ENCODE data around the gene JADE1. TPM values are rescaled to one million over a fixed set of nuclear protein-coding genes. Genes with fewer than 3 reads are reported as not detected.
A peak's percentile ranks its signal among the peaks of the same experiment; 100 is the strongest.

JADE1 gene
- total RNA-seq, 5 donors from 2014 or later (not counting 1 experiment from before 2014, with no cell fraction given): 51.3 to 63.0 (median 56.6) TPM

GRCh38 chr4:128810331-128810870, 901 bp downstream of the JADE1 start:
- 0% methylated on average over 8 of the region's 16 CpGs for WGBS (ENCODE audit: insufficient coverage)
- no peak for ATAC-seq (replicated peaks in 1 of 4)
- peak overlapping the region; percentile 79 to 96 for H3K4me3 ChIP-seq (ENCODE audit: control insufficient read depth in 1 of 2, extremely low read depth in 1 of 2, low read length in 1 of 2)
- H3K27me3 ChIP-seq (replicated peaks in 1 of 2; ENCODE audit: control insufficient read depth in 2 of 2, extremely low read depth in 1 of 2, insufficient read depth in 2 of 2, low read length in 1 of 2): no peaks in the 10 kb centered on the region
- peaks cover 8 to 13% of the 10 kb centered on the region in 2 experiments for H3K4me1 ChIP-seq (ENCODE audit: control insufficient read depth in 1 of 2, extremely low read depth in 1 of 2, insufficient read depth in 2 of 2, low read length in 2 of 2)
- peaks cover 20 to 25% (median 24%) of the 10 kb centered on the region in 3 donors for H3K4me1 Mint-ChIP-seq
- no peaks in the 10 kb centered on the region for H3K9me3 ChIP-seq
- H3K27me3 Mint-ChIP-seq: no peaks in the 10 kb centered on the region
- POLR2A ChIA-PET: interaction anchor here (0.7 to 1.0 kb wide), 3 partner anchors 14 to 351 kb away, joined by 4 to 13 read pairs (median 12); no protein-coding TSS in a partner anchor
- H3K36me3 ChIP-seq (ENCODE audit: control insufficient read depth in 2 of 2, extremely low read depth in 1 of 2, insufficient read depth in 1 of 2, low read length in 1 of 2): no peaks in the 10 kb centered on the region
- peak overlapping the region; percentile 96 to 100 (median 96) for H3K4me3 Mint-ChIP-seq
- no peaks in the 10 kb centered on the region for H3K9me3 Mint-ChIP-seq
- peak in 22 of 35 experiments; percentile 4 to 60 (median 15) for DNase-seq
- H3K27ac Mint-ChIP-seq: peak overlapping the region; percentile 97 to 98
- peak overlapping the region; percentile 91 for H3K27ac ChIP-seq (ENCODE audit: low read length)
- no peaks in the 10 kb centered on the region for H3K36me3 Mint-ChIP-seq
- CTCF ChIA-PET: interaction anchor here (0.7 to 1.6 kb wide), 6 partner anchors 8 to 339 kb away, joined by 3 to 9 read pairs (median 4); no protein-coding TSS in a partner anchor

GRCh38 chr4:128810871-128811570, 1.5 kb downstream of the JADE1 start:
- H3K27me3 ChIP-seq (replicated peaks in 1 of 2; ENCODE audit: control insufficient read depth in 2 of 2, extremely low read depth in 1 of 2, insufficient read depth in 2 of 2, low read length in 1 of 2): no peaks in the 10 kb centered on the region
- Mint-ChIP-seq H3K4me1 (peaks cover 27 to 31% (median 30%) of the 10 kb centered on the region in 3 donors), H3K27ac (peak overlapping the region; percentile 97 to 98), H3K27me3 (no peaks in the 10 kb centered on the region), H3K36me3 (no peaks in the 10 kb centered on the region), H3K4me3 (peak overlapping the region; percentile 96 to 100 (median 96)), H3K9me3 (no peaks in the 10 kb centered on the region)
- H3K27ac ChIP-seq (ENCODE audit: low read length): peak overlapping the region; percentile 68
- no peaks in the 10 kb centered on the region for H3K9me3 ChIP-seq
- peak; percentile 58 to 62 (median 60) for ATAC-seq (replicated peaks in 1 of 4)
- ChIA-PET POLR2A (interaction anchor here (0.7 to 1.0 kb wide), 2 partner anchors 285 to 753 kb away, joined by 3 to 4 read pairs; partner anchors contain the start of gene C4orf33 (in 1 of the 2)), CTCF (interaction anchor here in 1 of 2 donors (1.2 to 1.8 kb wide), 2 partner anchors 28 to 44 kb away, joined by 3 to 6 read pairs; no protein-coding TSS in a partner anchor)
- DNase-seq: peak; percentile 70 to 88 (median 80)
- H3K36me3 ChIP-seq (ENCODE audit: control insufficient read depth in 2 of 2, extremely low read depth in 1 of 2, insufficient read depth in 1 of 2, low read length in 1 of 2): no peaks in the 10 kb centered on the region
- WGBS (ENCODE audit: insufficient coverage): 0% methylated on average over 37 of the region's 50 CpGs
- peak overlapping the region; percentile 79 to 85 for H3K4me3 ChIP-seq (ENCODE audit: control insufficient read depth in 1 of 2, extremely low read depth in 1 of 2, low read length in 1 of 2)
- H3K4me1 ChIP-seq (ENCODE audit: control insufficient read depth in 1 of 2, extremely low read depth in 1 of 2, insufficient read depth in 2 of 2, low read length in 2 of 2): peaks cover 8 to 13% of the 10 kb centered on the region in 2 experiments

GRCh38 chr4:128811571-128812441, 2.3 kb downstream of the JADE1 start:
- Mint-ChIP-seq H3K36me3 (no peaks in the 10 kb centered on the region), H3K4me3 (peak overlapping the region; percentile 86 to 100 (median 96)), H3K27ac (peak overlapping the region; percentile 77 to 79), H3K9me3 (no peaks in the 10 kb centered on the region), H3K4me1 (peaks cover 35 to 39% (median 38%) of the 10 kb centered on the region in 3 donors), H3K27me3 (no peaks in the 10 kb centered on the region)
- Histone ChIP-seq H3K9me3 (no peaks in the 10 kb centered on the region), H3K27ac (ENCODE audit: low read length) (peak overlapping the region; percentile 68), H3K27me3 (replicated peaks in 1 of 2; ENCODE audit: control insufficient read depth in 2 of 2, extremely low read depth in 1 of 2, insufficient read depth in 2 of 2, low read length in 1 of 2) (no peaks in the 10 kb centered on the region), H3K36me3 (ENCODE audit: control insufficient read depth in 2 of 2, extremely low read depth in 1 of 2, insufficient read depth in 1 of 2, low read length in 1 of 2) (no peaks in the 10 kb centered on the region), H3K4me3 (ENCODE audit: control insufficient read depth in 1 of 2, extremely low read depth in 1 of 2, low read length in 1 of 2) (peak overlapping the region; percentile 79 to 86), H3K4me1 (ENCODE audit: control insufficient read depth in 1 of 2, extremely low read depth in 1 of 2, insufficient read depth in 2 of 2, low read length in 2 of 2) (peaks cover 11 to 13% of the 10 kb centered on the region in 2 experiments)
- peak; percentile 45 to 84 (median 71) for DNase-seq
- WGBS (ENCODE audit: insufficient coverage): under 1% methylated on average over 115 of the region's 123 CpGs
- ATAC-seq (replicated peaks in 1 of 4): peak; percentile 36 to 48 (median 44)
- ChIA-PET POLR2A (interaction anchor here (0.6 to 1.8 kb wide), 7 partner anchors 9 to 754 kb away, joined by 3 to 5 read pairs (median 4); partner anchors contain the start of genes C4orf33 (in 1 of the 2) and PGRMC2 (in 1 of the 2)), CTCF (interaction anchor here (0.5 to 1.8 kb wide), 8 partner anchors 29 to 187 kb away, joined by 3 to 10 read pairs (median 5); no protein-coding TSS in a partner anchor)

DNA sequence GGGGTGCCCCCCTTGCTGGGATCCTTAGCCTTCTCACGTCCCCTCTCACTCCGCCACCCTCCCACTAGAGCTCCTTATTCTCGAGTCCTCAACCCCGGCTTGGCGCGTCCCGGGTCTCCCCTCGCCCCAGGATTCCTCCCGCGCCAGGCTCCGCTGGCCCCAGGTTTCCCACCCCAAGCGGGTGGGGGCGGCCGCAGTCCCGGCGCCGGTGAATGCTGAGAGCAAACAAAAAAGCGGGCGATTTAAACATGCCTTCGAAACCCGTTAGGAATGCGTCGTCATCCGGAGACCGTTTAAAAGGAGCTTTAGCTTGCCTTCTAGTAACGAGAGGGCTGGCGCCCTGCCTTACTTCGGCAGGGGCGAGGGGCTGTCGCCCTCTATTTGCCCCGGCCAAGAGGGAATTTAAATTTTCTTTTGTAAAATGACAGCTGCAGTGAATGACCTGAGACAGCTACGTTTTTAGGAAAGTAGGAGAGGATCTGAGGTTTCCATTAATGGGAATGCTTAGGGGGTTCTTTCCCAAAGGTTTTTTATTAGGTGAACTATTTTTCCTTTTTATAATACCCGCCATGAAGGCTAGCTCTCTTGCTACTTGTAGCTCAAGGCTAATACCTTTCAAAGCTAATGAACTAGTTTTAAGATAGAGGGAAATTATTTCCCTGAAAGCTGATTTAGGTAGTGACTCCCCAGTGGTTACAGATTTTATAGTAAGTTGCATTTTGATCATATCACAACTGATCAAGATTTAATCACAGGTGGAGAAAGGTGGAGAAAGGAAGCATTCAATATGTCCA, 3.1 kb downstream of the JADE1 start:
- Mint-ChIP-seq H3K27ac (peak overlapping the region; percentile 9 to 38), H3K27me3 (no peaks in the 10 kb centered on the region), H3K4me3 (peak overlapping the region; percentile 73 to 96 (median 77)), H3K9me3 (no peaks in the 10 kb centered on the region), H3K4me1 (peaks cover 37 to 45% (median 44%) of the 10 kb centered on the region in 3 donors), H3K36me3 (no peaks in the 10 kb centered on the region)
- peaks cover 0 to 2% of the 10 kb centered on the region in 2 donors for H3K36me3 ChIP-seq (ENCODE audit: control insufficient read depth in 2 of 2, extremely low read depth in 1 of 2, insufficient read depth in 1 of 2, low read length in 1 of 2)
- CTCF ChIA-PET: interaction anchor here (0.5 to 1.8 kb wide), 11 partner anchors 15 to 188 kb away, joined by 3 to 10 read pairs (median 4); no protein-coding TSS in a partner anchor
- ATAC-seq (replicated peaks in 1 of 4) (no peak), DNase-seq (peak in 11 of 35 experiments; percentile 5 to 57 (median 16))
- H3K27ac ChIP-seq (ENCODE audit: low read length): peak overlapping the region; percentile 61
- no peaks in the 10 kb centered on the region for H3K27me3 ChIP-seq (replicated peaks in 1 of 2; ENCODE audit: control insufficient read depth in 2 of 2, extremely low read depth in 1 of 2, insufficient read depth in 2 of 2, low read length in 1 of 2)
- peaks cover 11 to 16% of the 10 kb centered on the region in 2 experiments for H3K4me1 ChIP-seq (ENCODE audit: control insufficient read depth in 1 of 2, extremely low read depth in 1 of 2, insufficient read depth in 2 of 2, low read length in 2 of 2)
- POLR2A ChIA-PET: interaction anchor here (0.6 to 1.8 kb wide), 7 partner anchors 8 to 525 kb away, joined by 3 to 5 read pairs (median 4); partner anchors contain the start of gene PGRMC2 (in 1 of the 2)
- peak overlapping the region; percentile 79 to 86 for H3K4me3 ChIP-seq (ENCODE audit: control insufficient read depth in 1 of 2, extremely low read depth in 1 of 2, low read length in 1 of 2)
- under 1% methylated on average over 31 of the region's 33 CpGs for WGBS (ENCODE audit: insufficient coverage)
- no peaks in the 10 kb centered on the region for H3K9me3 ChIP-seq

GRCh38 chr4:128813965-128814364, 4.5 kb downstream of the JADE1 start:
- Histone ChIP-seq H3K4me1 (ENCODE audit: control insufficient read depth in 1 of 2, extremely low read depth in 1 of 2, insufficient read depth in 2 of 2, low read length in 2 of 2) (peaks cover 10 to 25% of the 10 kb centered on the region in 2 experiments), H3K27ac (ENCODE audit: low read length) (no peak overlapping the region), H3K36me3 (ENCODE audit: control insufficient read depth in 2 of 2, extremely low read depth in 1 of 2, insufficient read depth in 1 of 2, low read length in 1 of 2) (peaks cover 0 to 2% of the 10 kb centered on the region in 2 donors), H3K9me3 (no peaks in the 10 kb centered on the region), H3K27me3 (replicated peaks in 1 of 2; ENCODE audit: control insufficient read depth in 2 of 2, extremely low read depth in 1 of 2, insufficient read depth in 2 of 2, low read length in 1 of 2) (no peaks in the 10 kb centered on the region), H3K4me3 (ENCODE audit: control insufficient read depth in 1 of 2, extremely low read depth in 1 of 2, low read length in 1 of 2) (no peak overlapping the region)
- H3K9me3 Mint-ChIP-seq: no peaks in the 10 kb centered on the region
- POLR2A ChIA-PET: interaction anchor here (0.6 to 1.8 kb wide), 4 partner anchors 7 to 16 kb away, joined by 3 to 5 read pairs (median 4); no protein-coding TSS in a partner anchor
- ATAC-seq (replicated peaks in 1 of 4): no peak
- no peak for DNase-seq
- peaks cover 51 to 56% (median 55%) of the 10 kb centered on the region in 3 donors for H3K4me1 Mint-ChIP-seq
- H3K4me3 Mint-ChIP-seq: peak overlapping the region in 1 of 3 donors; percentile 96
- H3K27ac Mint-ChIP-seq: no peak overlapping the region
- WGBS (ENCODE audit: insufficient coverage): no CpG with 5 or more reads among the region's 5 CpGs
- H3K27me3 Mint-ChIP-seq: no peaks in the 10 kb centered on the region
- peaks cover under 1% of the 10 kb centered on the region for H3K36me3 Mint-ChIP-seq
- CTCF ChIA-PET: interaction anchor here (0.7 to 1.6 kb wide), 6 partner anchors 48 to 528 kb away, joined by 3 to 6 read pairs (median 4); no protein-coding TSS in a partner anchor
